H1 (cell line): ENCODE data around the gene BUD13. TPM values are rescaled to one million over a fixed set of nuclear protein-coding genes. Genes with fewer than 3 reads are reported as not detected.
"Not testable (repeated sequence)": the region's sequence is repeated elsewhere in the genome, so short reads cannot be mapped to it uniquely, and the experiment has no call there.

Experiments
- CTCF ChIA-PET: fragments of 300-600 bp; sonication (Branson Sonifier 250); formaldehyde crosslinking; loops from one replicate; lab custom pipeline; 2021; ENCODE audit not compliant: partially characterized antibody; lab: Charles Lee
- POLR2A ChIA-PET: fragments of 300-600 bp; sonication (Branson Sonifier 250); formaldehyde crosslinking; loops from one replicate; lab custom pipeline; 2021; ENCODE audit warnings: inconsistent platforms; ENCODE audit not compliant: partially characterized antibody; lab: Charles Lee
- DNase-seq, 2 experiments: peaks; one replicate each; pipeline versions ENCODE4 v3.0.0 to v3.0.0-alpha.2; 2010 to 2022; ENCODE audit warnings: low spot score in 2 of 2, low read depth in 1 of 2, mixed read lengths in 1 of 2
- FAIRE-seq: peaks from 2 replicates; lab custom pipeline; 2011; peaks lifted over from hg19 to GRCh38; lab: Jason Lieb, UNC
- H2AFZ ChIP-seq: 2 replicates; pipeline ENCODE4 v1.8.1; 2012; ENCODE audit warnings: low read length, inconsistent platforms
- H2AK5ac ChIP-seq: 2 replicates; pipeline ENCODE4 v1.6.1; 2013; ENCODE audit warnings: low read depth, low read length
- H2BK120ac ChIP-seq: replicated peaks from 2 replicates; pipeline ENCODE3; 2013; ENCODE audit warnings: low read depth, low read length, inconsistent platforms
- H2BK12ac ChIP-seq: 2 replicates; pipeline ENCODE4 v1.6.1; 2013; ENCODE audit warnings: low read depth, low read length
- H2BK15ac ChIP-seq: 2 replicates; pipeline ENCODE4 v1.6.1; 2013; ENCODE audit warnings: low read length
- H2BK20ac ChIP-seq: 2 replicates; pipeline ENCODE4 v1.6.1; 2013; ENCODE audit warnings: low read length
- H2BK5ac ChIP-seq: 2 replicates; pipeline ENCODE4 v1.6.1; 2013; ENCODE audit warnings: low read depth, low read length
- H3K14ac ChIP-seq: 2 replicates; pipeline ENCODE4 v1.6.1; 2013; ENCODE audit warnings: inconsistent platforms; ENCODE audit not compliant: insufficient read length
- H3K18ac ChIP-seq: 2 replicates; pipeline ENCODE4 v1.6.1; 2013; ENCODE audit warnings: low read length; ENCODE audit errors: extremely low read depth
- H3K23ac ChIP-seq: 2 replicates; pipeline ENCODE4 v1.6.1; 2013; ENCODE audit warnings: inconsistent platforms; ENCODE audit not compliant: insufficient read length
- H3K23me2 ChIP-seq: 2 replicates; pipeline ENCODE4 v1.6.1; 2013; ENCODE audit warnings: low read depth, low read length
- H3K27ac ChIP-seq: 2 replicates; pipeline ENCODE4 v1.6.1; 2011; ENCODE audit warnings: low read depth, low read length, inconsistent platforms
- H3K27me3 ChIP-seq, 4 experiments: replicated peaks in 1 of 4; 1 replicate in 1 of 4; 2 replicates in 3 of 4; pipeline versions ENCODE4 v1.6.1 to v1.8.1; 2011 to 2013; ENCODE audit warnings: low read length in 3 of 4, mild to moderate bottlenecking in 3 of 4, inconsistent platforms in 2 of 4, mixed read lengths in 2 of 4, moderate library complexity in 1 of 4; ENCODE audit not compliant: control insufficient read depth in 3 of 4, insufficient read depth in 3 of 4; ENCODE audit errors: extremely low read depth in 1 of 4
- H3K36me3 ChIP-seq, 4 experiments: 2 replicates each; pipeline versions ENCODE4 v1.6.1 to v1.8.1; 2011 to 2013; ENCODE audit warnings: mild to moderate bottlenecking in 4 of 4, low read length in 3 of 4, moderate library complexity in 2 of 4, control low read depth in 1 of 4, inconsistent platforms in 1 of 4; ENCODE audit not compliant: insufficient read depth in 4 of 4, control insufficient read depth in 2 of 4
- H3K4ac ChIP-seq: replicated peaks from 2 replicates; pipeline ENCODE3; 2013; ENCODE audit warnings: low read length, low read depth, mixed read lengths, inconsistent platforms; ENCODE audit not compliant: insufficient read length
- H3K4me1 ChIP-seq, 4 experiments: replicated peaks in 1 of 4; 1 replicate in 1 of 4; 2 replicates in 3 of 4; pipeline versions ENCODE4 v1.6.1 to v1.8.1; 2011 to 2013; ENCODE audit warnings: low read length in 3 of 4, inconsistent platforms in 2 of 4, mixed read lengths in 1 of 4; ENCODE audit not compliant: insufficient read depth in 4 of 4, control insufficient read depth in 3 of 4
- H3K4me2 ChIP-seq, 2 experiments: 2 replicates each; pipeline versions ENCODE4 v1.6.1 to v1.8.1; 2011 to 2013; ENCODE audit warnings: low read depth in 2 of 2, low read length in 2 of 2, control low read depth in 1 of 2, inconsistent platforms in 1 of 2, mild to moderate bottlenecking in 1 of 2; ENCODE audit not compliant: insufficient read depth in 1 of 2
- H3K4me3 ChIP-seq, 4 experiments: fragments of 200-600, 300-600 bp in 1 of 4; sonication (generic), shearing (Covaris generic), sonication (Bioruptor Twin) in 1 of 4; 2 replicates each; pipeline versions ENCODE4 v1.5.1 to v1.8.1; 2011 to 2016; ENCODE audit warnings: low read length in 4 of 4, low read depth in 3 of 4, control low read depth in 2 of 4, inconsistent platforms in 2 of 4, mild to moderate bottlenecking in 2 of 4, mixed read lengths in 1 of 4, moderate library complexity in 1 of 4; ENCODE audit not compliant: insufficient read depth in 2 of 4; ENCODE audit errors: extremely low read depth in 1 of 4
- H3K56ac ChIP-seq: replicated peaks from 2 replicates; pipeline ENCODE3; 2013; ENCODE audit warnings: low read depth, mild to moderate bottlenecking, mixed read lengths, low read length, inconsistent platforms; ENCODE audit not compliant: insufficient read length
- H3K79me1 ChIP-seq: 2 replicates; pipeline ENCODE4 v1.6.1; 2013; ENCODE audit warnings: low read depth, low read length, control low read depth
- H3K79me2 ChIP-seq, 2 experiments: 2 replicates each; pipeline versions ENCODE4 v1.6.1 to v1.8.1; 2012 to 2013; ENCODE audit warnings: low read length in 2 of 2, mild to moderate bottlenecking in 2 of 2, inconsistent platforms in 1 of 2; ENCODE audit not compliant: insufficient read depth in 2 of 2, control insufficient read depth in 1 of 2
- H3K9ac ChIP-seq, 4 experiments: replicated peaks in 1 of 4; 1 replicate in 1 of 4; 2 replicates in 3 of 4; pipeline versions ENCODE4 v1.6.1 to v1.8.1; 2011 to 2013; ENCODE audit warnings: low read depth in 3 of 4, low read length in 3 of 4, control low read depth in 2 of 4, mild to moderate bottlenecking in 2 of 4, moderate library complexity in 2 of 4, inconsistent platforms in 1 of 4; ENCODE audit errors: extremely low read depth in 1 of 4
- H3K9me3 ChIP-seq, 2 experiments: 2 replicates each; pipeline versions ENCODE4 v1.6.1 to v1.8.1; 2012 to 2013; ENCODE audit warnings: mild to moderate bottlenecking in 2 of 2, moderate library complexity in 2 of 2, control low read depth in 1 of 2, inconsistent platforms in 1 of 2, low read depth in 1 of 2, low read length in 1 of 2, mixed read lengths in 1 of 2; ENCODE audit not compliant: insufficient read depth in 2 of 2
- H4K20me1 ChIP-seq, 2 experiments: replicated peaks in 1 of 2; 2 replicates each; pipeline versions ENCODE3 to v1.8.1; 2011 to 2013; ENCODE audit warnings: inconsistent platforms in 2 of 2, low read length in 2 of 2, mild to moderate bottlenecking in 1 of 2; ENCODE audit not compliant: insufficient read depth in 2 of 2, control insufficient read depth in 1 of 2
- H4K5ac ChIP-seq: 2 replicates; pipeline ENCODE4 v1.6.1; 2013; ENCODE audit warnings: low read length, low read depth, mixed read lengths, inconsistent platforms; ENCODE audit not compliant: insufficient read length
- H4K8ac ChIP-seq: 2 replicates; pipeline ENCODE4 v1.8.0; 2013; ENCODE audit warnings: mild to moderate bottlenecking, moderate library complexity, low read length, inconsistent platforms; ENCODE audit not compliant: insufficient read depth; ENCODE audit errors: extremely low read depth
- H4K91ac ChIP-seq: replicated peaks from 2 replicates; pipeline ENCODE3; 2013; ENCODE audit warnings: low read length, mixed read lengths, inconsistent platforms; ENCODE audit not compliant: insufficient read length
- polyA plus RNA-seq, 7 experiments: library from polyadenylated mRNA; depleted of rRNA in 3 of 7; stranded (reverse) in 5 of 7; unstranded in 2 of 7; fragments of >200 nt in 5 of 7; fragments of 200-250 nt in 2 of 7; gene quantifications; 1 replicate in 5 of 7; 2 replicates in 1 of 7; 4 replicates in 1 of 7; pipeline versions ENCODE4 v1.2.1 to v1.2.3, GENCODE V29; 2011 to 2013; ENCODE audit warnings: missing spikeins in 2 of 7, mixed read lengths in 2 of 7
- total RNA-seq: library from RNA; stranded (reverse); fragmentation: NEBNext Ultra II Directional; extraction: Animal tissue kit (Norgen Biotek cat#: 25700); gene quantifications from 2 replicates; pipeline ENCODE4 v1.2.1, GENCODE V29; 2021

BUD13 gene
- total and polyA plus RNA-seq, 2 of the 8 experiments (the other 6 are each of a cell fraction or from before 2014, with no cell fraction given) = 24.8 to 27.2 TPM

GRCh38 chr11:116801662-116802061 lies 28.9 kb upstream of the BUD13 start:
- H3K4me2 ChIP-seq, H3K79me1 ChIP-seq, H4K8ac ChIP-seq, H3K4me3 ChIP-seq, H2BK15ac ChIP-seq, H2BK5ac ChIP-seq, H2BK20ac ChIP-seq, H3K27me3 ChIP-seq, H3K27ac ChIP-seq, H2AFZ ChIP-seq, H3K79me2 ChIP-seq, H2BK12ac ChIP-seq, H2AK5ac ChIP-seq, H3K23ac ChIP-seq, H4K20me1 ChIP-seq, H3K4me1 ChIP-seq, H4K5ac ChIP-seq, H2BK120ac ChIP-seq, H3K23me2 ChIP-seq, H3K36me3 ChIP-seq, POLR2A ChIA-PET, H3K4ac ChIP-seq, H3K9me3 ChIP-seq, FAIRE-seq, H3K18ac ChIP-seq, H3K14ac ChIP-seq, H3K9ac ChIP-seq, H4K91ac ChIP-seq, H3K56ac ChIP-seq, DNase-seq: not testable (repeated sequence)
- CTCF ChIA-PET = interaction anchor here (2.2 to 4.5 kb wide), 2 partner anchors 11 to 377 kb away, joined by 4 to 31 read pairs; partner anchors contain the start of genes APOA5 and SIDT2
